ENCODE data around the gene GPRC5B. TPM values are rescaled to one million over a fixed set of nuclear protein-coding genes. Genes with fewer than 3 reads are reported as not detected.

The GPRC5B gene
- total RNA-seq, 1 donor = 2.5 TPM

- Histone ChIP-seq H2AFZ (ENCODE audit: low read length) (peak overlapping the region; percentile 4), H3K9me3 (ENCODE audit: low read depth, low read length) (no peaks in the 10 kb centered on the region), H3K27ac (ENCODE audit: low read depth, low read length) (no peak overlapping the region), H3K4me1 (ENCODE audit: insufficient read depth, low read length) (peaks cover 8% of the 10 kb centered on the region), H4K20me1 (ENCODE audit: insufficient read depth, low read length) (no peaks in the 10 kb centered on the region), H3K4me3 (ENCODE audit: insufficient read depth, low read length) (no peak overlapping the region), H3K27me3 (ENCODE audit: insufficient read depth, low read length) (no peaks in the 10 kb centered on the region), H3K36me3 (ENCODE audit: insufficient read depth, low read length) (no peaks in the 10 kb centered on the region), H3K79me2 (ENCODE audit: insufficient read depth, low read length) (no peaks in the 10 kb centered on the region), H3K4me2 (ENCODE audit: insufficient read depth, low read length) (no peak overlapping the region)
- peak; percentile 15 for DNase-seq (ENCODE audit: insufficient read length, low spot score, missing footprints)
- no peak for TF ChIP-seq CTCF (IDR thresholded peaks at IDR 0.05; ENCODE audit: extremely low read depth, low read depth, low read length)
These were observed 76.5 kb downstream of the GPRC5B start for GRCh38 chr16:19808061-19808641.

Small RNA genes lying within 50 kb of the gene (small RNA-seq; reads per million reads assigned to genes)
- not detected for gene LARP7P2

Other genes starting within 250 kb of the GPRC5B start
- gene KNOP1, start 166.6 kb downstream of the GPRC5B start, total RNA-seq = 10.1 and 15.3 TPM in 2 replicates
- 8.7 and 9.4 TPM in 2 replicates for gene IQCK, start 166.6 kb downstream of the GPRC5B start, total RNA-seq
- not detected in 2 replicates for gene GPR139, start 189.0 kb upstream of the GPRC5B start, total RNA-seq

All from osteoblast (primary cell).